HG03342 (cell line): ENCODE results near the gene CEBPG.

Source experiments
- ATAC-seq: cut with Tn5 transposase; IDR thresholded peaks from one replicate; pipeline ENCODE4 v1.9.1; 2021; ENCODE audit warnings: mild to moderate bottlenecking, moderate library complexity; ENCODE audit not compliant: unreplicated experiment

CEBPG gene

GRCh38 chr19:33404506-33405253, 31.2 kb downstream of the CEBPG start:
- no peak for ATAC-seq

DNA sequence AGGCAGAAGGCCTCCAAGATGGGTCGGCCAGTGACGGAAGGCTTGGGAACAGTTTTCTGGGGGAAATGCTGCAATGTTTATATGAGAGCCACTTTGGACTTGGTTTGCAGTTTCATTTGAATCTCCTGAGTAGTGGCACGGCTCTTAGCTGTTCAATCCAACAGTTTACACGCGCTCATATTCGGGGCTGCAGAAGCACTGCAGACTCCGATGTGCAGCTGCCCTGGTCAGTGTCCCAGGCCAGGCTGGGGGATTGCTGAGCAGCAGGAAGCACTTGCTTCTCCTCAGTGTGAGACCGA, 31.7 kb downstream of the CEBPG start:
- ATAC-seq: no peak

DNA sequence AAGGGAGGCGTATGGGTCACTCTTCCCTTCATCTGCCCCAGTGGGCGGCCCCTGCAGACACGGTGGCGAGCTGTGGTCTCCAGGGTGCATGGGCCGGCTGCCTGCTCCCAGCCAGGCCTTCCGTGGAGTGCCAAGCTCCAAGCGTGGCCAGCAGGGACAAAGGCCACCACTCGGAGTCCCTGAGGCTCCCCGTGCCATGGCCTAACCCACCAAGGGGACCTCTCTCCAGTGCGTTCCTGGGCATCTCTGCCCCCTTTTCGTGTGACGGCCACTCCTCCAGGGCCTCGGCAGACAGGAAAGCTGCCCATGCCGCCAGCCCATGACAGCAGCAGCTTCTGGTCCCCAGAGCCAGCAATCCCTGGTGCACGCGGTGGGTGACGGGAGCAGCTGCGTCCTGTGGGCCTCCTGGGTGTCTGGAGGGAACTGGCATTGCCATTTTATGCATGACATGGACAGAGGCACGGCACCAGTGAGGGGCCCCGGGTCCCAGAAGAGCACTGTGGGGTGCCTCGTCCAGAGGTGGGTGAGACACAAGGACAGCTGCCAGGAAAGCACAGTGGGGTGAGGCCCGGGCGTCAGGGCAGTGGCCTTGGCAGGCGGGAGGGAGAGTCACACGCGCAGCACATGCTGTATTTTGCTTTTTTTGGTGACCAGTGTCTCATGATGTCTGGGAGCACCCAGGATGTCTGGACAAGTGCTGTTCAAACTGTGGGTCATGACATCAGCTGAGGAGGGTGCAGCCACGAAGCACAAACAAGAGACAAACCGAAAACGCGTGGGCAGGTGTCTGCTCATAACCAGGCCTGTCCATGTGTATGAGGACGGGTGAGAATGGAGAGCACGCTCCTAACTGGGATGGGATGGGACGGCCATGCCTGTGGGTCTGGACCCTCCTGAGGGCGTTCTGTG, 32.3 kb downstream of the CEBPG start:
- ATAC-seq: no peak

GRCh38 chr19:33406521-33407139, 33.1 kb downstream of the CEBPG start:
- ATAC-seq: no peak

- ATAC-seq: no peak
Observed at GRCh38 chr19:33407140-33407551, 33.6 kb downstream of the CEBPG start.

DNA sequence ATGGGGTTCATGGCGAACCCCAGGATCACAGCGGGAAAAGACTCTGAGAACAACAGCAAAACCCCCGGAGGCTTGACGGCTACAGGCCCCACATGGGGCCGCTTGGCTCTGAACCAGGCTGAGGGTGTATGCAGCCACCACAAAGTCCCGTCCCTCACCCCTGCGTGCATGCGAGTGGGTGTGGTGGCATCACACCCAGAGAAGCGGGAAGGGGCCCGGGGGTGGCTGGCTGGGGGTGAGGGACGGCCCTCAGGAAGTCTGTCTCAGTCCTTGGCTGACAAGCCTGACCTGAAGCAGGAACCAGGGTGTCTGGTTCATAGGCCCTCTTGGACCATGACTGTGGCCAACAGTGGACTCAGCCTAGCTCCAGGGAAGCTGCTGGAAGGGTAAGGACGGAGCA, 34.2 kb downstream of the CEBPG start:
- ATAC-seq: no peak

DNA sequence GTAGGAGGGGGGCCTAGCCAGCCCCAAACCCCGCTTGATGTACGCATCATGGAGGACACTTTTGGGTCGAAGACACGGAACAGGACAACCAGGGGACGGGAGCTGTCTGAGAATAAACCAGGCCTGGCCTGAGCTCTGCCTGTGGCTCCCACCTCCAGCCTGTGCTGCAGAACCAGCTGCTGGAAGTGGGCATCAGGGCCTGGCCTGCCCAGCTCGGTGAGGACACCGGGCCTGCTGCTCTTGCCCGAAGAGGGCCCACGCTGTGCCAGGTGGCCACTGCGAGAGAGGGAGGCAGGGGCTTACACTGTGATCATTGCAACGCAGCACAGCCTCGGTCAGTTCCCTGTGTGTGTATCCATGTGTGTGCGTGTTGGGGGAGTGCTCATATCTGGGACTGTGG, 34.6 kb downstream of the CEBPG start:
- no peak for ATAC-seq

DNA sequence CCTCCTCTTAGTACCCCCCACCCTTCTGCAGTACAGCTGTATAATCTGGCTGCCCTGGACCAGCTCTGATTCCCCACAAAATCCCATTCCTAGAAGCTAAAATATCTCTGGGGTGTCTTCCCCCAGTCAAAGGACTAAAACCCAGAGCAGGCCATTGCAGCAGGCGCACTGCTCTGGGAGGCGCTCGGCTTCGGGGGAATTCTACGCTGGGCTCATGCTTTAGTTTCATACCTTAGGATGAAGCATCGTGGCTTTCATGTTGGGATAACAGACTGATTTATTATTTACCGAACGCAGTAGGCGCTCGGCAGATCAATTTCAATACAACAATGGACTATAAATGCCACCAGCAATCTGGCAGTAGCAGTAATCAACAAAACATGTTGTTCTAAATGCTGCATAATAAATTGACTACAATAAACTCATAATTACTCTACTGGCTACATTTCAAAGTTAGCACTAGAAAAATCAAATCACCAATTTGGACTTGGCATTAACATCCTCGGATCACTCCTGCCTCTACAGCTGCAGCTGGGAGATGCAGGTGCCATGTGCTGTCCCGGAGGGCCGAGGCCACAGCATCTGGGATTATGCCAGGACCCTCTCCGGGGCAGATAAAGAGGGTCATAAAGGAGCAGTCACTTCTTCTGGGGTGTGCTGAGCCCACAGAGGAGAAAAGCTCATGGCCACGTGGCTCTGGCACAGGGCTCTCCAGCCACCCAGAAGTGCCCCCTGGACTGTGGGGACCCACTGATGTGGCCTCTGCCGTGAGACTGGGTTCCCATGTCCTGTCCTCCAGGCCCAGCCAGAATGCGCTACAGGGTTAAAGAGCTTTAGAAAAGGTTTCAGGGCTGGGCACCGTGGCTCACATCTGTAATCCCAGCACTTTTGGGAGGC, 35.3 kb downstream of the CEBPG start:
- no peak for ATAC-seq

- ATAC-seq: no peak
Observed at GRCh38 chr19:33409906-33410685, 36.6 kb downstream of the CEBPG start.

GRCh38 chr19:33410915-33411401, 37.4 kb downstream of the CEBPG start:
- ATAC-seq: no peak

- ATAC-seq: no peak
Observed at GRCh38 chr19:33411621-33412180, 38.2 kb downstream of the CEBPG start.

DNA sequence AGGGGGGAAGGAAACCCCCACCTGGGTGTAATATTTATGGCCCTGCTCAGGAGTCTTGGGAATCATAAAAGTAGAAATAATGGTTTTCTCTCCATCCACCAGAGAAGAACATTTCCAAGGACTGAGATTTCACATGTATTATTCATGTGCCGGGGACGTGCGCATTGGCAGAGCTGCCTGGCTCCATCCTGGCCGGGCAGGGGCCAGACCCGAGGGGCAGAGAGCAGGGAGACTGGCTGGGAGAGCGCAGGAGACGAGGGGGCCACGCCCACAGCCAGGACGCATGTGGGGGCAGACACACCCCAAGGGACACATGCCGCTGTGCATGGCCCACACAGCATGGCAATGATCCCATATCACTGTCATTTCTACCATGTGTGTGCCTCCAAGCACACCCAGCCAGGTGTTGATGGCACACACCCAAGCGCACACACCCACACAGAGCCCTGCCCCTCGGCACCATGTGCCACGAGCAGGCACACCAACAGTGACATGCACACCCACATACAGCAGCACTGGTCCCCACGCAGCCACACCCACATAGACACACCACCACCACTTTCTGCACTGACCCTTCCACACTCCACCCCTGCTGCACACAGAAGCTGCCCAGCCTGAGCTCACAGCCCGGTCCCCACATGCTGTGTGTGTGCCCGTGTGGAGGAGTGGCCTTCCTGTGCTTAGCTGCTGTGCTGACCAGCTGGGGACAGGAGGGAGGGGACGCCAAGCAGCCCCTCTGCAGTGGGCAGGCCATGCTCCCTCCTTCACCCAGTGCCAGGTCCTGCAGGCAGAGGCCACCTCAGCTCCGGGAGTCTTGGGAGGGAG, 39.3 kb downstream of the CEBPG start:
- no peak for ATAC-seq

- ATAC-seq: no peak
Observed at GRCh38 chr19:33413426-33413725, 39.9 kb downstream of the CEBPG start.

DNA sequence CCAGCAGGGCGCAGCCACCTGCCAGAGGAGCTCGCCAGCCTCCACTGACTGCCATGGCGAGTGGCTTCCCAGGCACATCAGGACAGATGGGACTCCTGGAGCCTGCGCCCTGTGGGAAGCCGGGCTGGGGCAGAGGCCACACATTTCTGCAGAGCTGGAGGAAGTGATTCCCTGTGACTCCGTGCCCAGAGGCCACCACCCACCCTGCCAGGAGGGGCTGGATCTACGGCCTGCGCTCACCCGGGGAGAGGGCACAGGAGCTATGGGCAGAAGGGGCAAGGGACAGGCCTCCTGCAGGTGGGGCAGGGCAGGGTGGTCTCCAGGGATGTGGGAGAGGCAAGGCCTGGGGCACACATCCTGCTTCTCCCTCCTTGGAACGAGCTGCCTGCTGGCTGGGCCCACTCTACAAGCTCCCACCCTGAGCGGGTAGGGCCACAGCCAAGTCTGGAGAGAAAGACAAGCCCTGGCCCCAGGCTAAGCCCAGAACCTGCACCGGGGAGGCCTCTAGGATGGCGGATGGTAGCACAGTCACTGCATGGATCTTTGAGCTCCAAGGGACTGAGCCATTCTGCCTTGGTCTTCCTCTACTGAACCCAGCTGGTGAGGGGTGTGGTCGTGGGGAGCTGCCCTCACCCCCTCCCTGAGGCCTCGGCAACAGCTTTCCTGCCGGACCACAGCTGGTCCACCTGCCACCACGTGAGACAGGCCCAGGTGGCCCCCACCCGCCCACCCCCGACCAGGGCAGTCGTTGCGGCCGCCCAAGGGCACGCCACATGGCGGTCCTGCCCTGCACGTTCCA, 40.6 kb downstream of the CEBPG start:
- no peak for ATAC-seq

DNA sequence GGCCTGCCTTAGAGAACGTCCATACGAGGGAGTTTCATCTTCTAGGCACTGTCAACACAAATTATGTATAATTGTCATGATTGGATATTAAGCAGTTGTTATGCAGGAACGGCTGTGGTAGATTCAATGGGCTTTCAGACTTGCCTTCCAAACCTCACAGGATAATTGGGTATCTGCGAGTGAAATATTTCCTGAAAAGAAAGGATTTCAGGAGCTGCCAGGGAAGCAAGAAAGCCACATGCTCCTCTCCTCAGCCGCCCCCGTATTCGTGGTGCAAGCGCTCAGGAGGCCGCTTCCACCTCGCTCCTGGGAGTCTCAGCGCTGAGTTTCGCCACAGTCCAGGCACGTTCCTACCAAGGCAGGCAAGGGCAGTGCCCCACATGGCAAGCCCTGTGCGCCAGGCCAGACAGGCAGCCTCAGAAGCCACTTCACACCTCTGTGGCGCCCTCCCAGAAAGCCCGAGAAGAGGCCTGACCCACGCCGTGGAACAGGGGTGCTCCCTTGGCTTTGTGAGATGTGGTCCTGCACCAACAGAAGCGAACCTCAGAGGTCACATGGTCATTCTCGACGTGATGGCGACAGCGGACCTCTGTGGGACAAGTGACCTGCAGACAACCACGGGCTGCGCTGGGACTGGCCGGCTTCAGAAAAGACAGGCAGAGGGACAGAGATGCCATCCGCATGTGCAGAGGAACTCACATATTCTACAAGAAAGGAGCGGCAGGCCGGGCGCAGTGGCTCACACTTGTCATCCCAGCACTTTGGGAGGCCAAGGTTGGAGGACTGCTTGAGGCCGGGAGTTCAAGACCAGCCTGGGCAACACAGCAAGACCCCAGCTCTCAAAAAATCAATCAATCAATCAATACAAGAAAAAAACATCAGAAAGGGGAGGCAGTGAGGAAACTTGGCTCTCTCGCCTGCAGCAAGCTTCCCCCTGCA, 41.4 kb downstream of the CEBPG start:
- ATAC-seq: no peak

- ATAC-seq: no peak
Observed at GRCh38 chr19:33416307-33417215, 43.1 kb downstream of the CEBPG start.
